ENCODE measurements around the gene KCNQ1.
A peak's percentile ranks its signal among the peaks of the same experiment; 100 is the strongest.

Gene KCNQ1

DNA sequence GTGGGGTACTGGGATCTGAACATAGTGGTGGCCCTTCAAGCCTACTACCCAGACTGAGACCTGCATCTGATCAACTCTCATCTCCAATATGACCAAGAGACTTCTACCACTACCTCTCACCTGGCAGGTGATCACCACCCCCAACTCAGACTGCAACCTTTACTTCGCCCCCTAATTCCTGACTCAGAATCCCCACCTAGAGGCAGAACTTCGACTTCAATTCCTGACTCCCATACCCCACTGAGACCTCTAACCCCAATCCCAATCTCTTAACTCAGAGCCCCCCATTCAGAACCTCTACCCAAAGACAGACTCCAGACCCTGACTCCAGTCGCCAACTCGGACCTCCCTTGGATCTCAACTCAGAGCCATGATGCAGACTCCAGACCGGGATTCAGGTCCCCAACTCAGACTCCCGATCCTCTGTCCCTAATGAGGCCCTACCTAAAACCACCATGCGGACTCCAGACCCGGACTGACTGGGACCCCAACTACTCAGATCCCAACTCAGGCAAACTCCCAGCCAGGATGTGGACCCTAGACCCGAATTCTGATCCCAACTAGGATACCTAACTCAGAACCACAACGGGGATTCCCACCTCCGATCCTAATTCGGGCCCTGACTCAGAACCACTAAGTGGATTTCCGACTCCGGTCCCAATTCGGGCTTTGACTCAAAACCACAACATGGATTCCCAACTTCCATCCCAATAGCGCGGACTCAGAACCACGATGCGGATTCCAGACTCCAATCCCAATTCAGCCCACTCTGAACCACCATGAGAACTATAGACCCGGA, 253.8 kb downstream of the KCNQ1 start:
- DNase-seq (ENCODE audit: low read depth) = no peak

DNA sequence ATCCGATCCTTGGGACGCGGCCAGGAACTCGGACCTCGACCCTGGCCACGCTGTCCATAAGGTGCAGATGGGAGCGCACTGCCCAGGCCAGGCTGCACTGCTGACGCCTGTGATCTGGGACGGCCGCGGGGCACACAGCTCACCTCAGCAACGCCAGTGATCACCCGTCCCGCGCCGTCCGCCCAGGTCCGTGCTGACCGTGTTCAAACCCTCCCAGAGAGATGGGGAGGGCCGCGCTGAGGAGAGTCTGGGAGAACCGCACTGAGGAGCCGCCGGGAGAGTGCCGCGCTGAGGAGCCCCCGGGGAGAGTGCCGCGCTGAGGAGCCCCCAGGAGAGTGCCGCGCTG, 254.3 kb downstream of the KCNQ1 start:
- no peak for DNase-seq (ENCODE audit: low read depth)

DNA sequence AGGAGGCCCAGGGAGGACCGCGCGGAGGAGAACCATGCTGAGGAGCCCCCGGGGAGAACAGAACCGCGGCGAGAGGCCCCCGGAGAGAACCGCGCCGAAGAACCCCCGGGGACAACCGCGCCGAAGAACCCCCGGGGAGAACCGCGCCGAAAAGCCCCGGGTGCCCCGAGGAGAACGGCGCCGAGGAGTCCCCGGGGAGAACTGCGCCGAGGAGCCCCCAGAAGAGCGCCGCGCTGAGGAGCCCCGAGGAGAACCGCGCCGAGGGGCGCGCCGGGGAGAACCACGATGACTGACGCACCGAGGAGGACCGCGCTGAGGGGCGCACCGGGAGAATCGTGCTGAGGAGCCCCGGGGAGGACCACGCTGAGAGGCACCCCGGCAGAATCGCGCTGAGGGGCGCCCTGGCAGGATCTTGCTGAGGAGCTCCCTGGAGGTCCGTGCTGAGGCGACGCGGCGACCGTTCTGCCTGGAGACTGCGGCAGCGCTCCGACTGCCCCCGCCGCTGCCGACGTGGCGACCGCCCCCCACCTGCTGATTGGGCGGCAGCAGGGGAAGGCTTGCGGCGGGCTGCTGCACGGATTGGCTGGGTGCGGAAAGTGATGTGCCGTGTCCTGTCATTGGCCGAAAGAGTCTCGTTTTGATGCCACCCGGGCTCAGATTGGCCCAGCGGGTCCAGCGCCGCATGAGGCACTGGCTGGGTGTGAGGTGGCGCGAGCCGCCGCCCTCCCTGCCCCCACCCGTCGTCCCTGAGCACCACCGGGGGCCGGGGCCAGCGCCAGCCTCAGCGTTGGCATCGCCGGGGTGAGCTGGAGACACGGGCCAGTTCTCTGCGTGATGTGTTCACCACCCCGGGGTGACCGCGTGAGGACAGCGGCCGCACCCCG, 255.0 kb downstream of the KCNQ1 start, which contains the start of gene KCNQ1OT1:
KCNQ1OT1 (minus strand) TSS at position 464 of the 884 bp plus-strand sequence.
- peak; percentile 79 for DNase-seq (ENCODE audit: low read depth)

DNA sequence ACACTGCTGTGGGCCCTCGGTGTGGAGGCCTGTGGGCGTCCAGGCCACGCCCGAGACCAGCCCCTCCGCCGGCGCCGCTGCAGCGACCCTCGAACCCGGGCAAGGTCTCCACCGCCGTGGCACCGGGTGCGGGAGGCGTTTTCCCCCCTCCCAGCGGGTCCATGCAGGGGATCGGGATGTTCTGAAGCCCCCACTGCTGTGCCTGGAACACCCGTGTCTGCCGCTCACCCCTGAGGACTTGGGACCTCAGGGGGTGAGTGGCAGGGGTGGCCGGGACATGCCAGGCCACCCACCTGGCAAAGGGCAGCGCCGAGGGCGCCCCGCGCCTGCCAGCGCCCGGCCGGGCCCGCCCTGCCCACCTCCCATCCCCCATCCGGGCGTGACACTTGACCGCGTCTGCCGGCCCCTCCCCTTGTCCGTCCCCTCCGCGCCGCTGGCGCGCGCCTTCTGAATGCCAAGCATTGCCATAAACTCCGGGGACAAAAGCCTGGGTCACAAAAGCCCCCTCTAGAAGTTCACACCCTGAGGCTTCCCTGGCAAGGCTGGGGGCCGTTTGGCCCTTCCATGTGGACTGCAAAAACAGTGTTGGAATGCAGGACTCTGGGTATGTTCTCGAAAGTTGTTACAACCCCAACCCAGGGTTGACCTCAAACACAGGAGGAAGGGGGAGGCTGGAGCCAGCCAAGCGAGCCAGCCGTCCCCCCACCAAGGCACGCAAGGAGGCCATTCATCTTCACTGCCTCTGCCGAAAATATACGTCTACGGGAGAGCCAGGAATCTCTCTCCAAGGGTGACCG, 255.8 kb downstream of the KCNQ1 start:
- DNase-seq (ENCODE audit: low read depth) = no peak

DNA sequence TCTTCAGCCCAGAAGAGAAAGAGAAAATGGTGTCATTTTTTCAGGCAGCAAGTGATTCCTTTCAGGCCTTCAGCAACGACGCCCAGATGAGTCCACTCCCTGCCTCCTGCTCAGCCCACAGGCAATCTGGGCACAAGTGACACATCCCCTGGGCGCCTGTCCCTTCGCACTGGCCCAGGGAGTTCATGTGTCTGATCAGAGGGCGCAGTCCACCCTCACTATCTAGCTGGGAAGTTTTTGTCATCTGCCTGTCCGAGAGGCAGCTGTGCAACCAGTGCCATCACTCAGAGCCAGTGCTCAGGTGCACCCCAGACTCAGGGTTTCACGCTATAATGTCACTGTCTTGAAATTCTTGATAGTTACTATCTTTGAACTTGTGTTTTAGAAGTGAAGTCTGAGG, 256.4 kb downstream of the KCNQ1 start:
- DNase-seq (ENCODE audit: low read depth) = no peak

DNA sequence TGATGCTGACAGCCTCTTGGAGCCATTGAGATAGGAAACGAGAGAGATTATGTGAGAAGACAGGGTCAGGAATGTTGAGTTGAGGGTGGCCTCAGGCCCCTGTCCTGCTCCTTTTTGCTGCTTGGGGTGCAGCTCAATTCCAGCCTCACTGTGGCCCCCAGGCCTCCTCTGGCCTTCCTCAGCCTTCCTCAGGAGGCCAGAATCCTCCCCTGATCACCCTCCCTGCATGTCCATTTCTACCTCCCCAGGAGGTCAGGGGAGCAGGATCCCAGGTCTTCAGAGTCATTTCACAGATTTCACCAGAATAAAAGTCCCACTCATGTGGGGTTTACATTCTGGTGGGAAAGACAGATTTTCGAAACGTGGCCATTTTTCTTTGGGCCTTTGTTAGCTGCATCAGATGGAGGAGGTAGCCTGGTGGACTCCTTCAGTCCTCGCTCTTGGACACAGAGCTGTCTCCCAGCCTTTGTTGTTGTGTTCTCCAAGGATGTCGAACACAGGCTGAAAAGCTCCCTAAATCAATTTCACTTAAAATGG, 257.2 kb downstream of the KCNQ1 start:
- DNase-seq (ENCODE audit: low read depth) = no peak

DNA sequence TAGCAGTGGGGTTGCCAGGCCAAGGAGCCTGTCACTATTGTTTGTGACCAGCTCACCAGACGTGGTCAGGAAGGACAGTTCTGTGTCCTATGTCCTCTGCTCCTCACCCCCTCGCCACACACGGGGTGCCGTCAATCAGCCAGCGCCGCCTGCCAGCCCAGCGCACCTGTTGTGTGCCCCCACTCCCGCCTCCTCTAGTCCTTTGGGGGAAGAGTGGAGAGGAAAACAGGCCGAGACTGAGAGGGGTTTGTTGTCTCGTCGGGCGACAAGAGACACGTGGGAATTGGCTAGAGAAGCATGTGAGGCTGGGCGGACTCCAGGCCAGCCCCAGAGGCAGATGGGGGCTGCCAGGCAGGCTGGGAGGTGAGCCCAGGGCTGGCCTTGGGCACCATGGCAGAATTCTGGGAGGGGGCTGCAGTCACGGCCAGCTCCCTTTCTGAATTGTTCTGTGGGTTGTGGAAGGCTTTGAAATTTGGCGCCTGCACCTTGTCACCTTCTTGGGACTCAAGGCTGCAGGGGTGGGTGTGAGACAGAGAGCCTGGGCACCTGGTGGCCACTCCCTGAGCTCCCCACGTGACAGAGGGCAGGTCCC, 258.1 kb downstream of the KCNQ1 start:
- no peak for DNase-seq (ENCODE audit: low read depth)

DNA sequence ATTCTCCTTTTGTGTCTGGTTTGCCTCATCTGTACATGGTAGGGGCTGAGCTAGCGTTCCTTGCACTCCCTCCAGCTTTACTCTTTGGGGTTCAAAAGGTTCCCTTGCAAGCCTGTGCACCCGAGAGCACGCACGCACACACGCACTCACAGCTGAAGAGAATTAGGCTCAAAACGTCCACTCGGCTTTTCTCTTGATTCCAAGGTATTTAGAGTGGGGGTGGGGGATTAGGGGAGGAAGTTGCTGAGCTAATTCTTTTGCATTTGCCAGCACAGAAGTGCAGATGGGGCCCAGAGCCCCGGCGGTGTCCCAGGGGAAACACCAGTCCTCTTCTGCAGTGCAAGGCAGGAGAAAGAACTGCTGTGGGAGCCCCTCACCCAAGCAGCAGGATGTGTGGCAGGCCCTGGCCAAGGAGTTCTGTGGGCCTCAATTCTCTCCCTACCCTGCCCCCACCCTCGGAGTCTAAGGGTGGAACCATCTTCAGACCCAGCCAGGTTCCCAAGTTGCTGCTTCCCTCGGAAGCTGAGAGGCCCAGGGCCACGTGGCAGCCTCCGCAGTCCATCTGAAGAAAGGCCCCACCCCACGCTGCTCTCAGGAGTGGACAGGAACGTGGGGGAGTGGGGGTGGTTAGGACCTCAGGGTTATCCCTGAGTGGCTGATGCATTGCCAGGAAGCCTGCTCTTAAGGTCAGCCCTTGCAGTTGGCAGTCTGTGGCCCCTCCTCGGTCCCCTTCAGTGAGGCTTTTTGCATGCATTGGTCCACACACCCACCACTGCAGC, 258.7 kb downstream of the KCNQ1 start:
- no peak for DNase-seq (ENCODE audit: low read depth)

DNA sequence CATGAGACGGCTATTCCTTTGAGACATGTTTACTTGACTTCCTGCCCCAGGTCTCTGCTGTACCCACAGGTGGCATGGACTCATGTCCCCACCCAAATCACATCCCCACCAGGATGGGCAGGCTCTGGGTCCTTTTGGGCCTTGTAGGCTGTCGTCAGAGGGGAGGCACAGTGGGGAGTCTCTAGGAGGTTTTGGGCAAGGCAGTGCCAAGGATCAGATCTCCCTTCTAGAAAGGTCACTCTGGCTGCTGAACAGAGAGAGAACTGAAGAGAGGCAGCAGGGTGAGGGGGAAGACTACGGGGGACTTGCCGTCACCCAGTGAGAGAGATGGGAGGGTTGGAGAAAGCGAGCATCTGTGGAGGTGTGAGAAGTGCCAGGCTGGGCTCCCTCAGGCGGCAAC, 259.5 kb downstream of the KCNQ1 start:
- DNase-seq (ENCODE audit: low read depth) = no peak

DNA sequence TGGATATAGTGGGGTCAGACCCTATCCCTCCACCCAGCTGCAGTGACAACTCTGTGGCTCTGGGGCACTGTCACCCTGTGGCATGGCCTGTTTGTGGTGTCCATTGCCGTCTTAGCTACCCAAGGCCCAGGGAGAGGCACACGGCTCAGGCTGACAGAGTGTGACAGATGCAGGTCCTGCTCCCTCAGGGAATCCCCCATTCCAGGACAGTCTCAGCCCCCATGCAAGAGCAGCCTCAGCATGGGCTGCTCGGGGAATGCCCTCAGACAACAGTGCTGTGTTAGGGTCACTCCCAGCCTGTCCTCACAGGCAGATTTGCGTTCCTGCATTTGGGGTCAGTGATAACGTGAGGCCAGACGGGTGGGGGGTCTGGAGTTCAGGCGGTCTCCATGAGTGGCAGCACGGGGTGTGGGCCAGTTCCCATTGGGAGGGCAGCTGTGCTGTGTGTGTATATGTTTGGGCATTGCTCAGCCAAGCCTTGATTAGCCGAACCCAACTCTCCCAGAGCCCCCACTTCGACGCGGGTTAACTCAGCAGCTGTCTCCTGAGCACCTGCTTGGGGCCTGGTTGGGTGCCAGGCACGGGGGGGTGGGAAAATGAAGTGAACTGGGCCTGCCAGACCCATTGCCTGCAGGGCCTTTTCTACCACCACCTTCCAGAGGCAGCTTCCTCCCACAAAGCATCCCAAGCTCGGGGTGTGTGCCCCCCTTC, 260.2 kb downstream of the KCNQ1 start:
- no peak for DNase-seq (ENCODE audit: low read depth)

DNA sequence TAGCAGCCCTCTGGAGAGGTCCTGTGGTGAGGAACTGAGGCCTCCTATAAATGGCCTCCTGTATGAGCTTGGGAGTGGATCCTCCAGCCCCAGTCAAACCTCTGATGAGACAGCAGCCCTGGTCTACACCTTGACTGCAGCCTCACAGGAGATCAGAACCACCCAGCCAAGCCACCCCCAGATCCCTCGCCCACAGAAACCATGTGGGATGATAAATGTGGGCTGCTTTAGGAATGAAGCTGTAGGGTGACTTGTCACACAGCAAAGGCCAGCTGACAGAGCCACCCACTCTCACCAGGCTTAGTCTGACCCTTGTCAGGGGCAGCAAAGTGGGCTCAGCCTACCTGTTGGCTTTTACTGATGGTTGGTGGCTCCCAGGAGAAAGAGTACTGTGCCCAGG, 261.5 kb downstream of the KCNQ1 start:
- no peak for DNase-seq (ENCODE audit: low read depth)

DNA sequence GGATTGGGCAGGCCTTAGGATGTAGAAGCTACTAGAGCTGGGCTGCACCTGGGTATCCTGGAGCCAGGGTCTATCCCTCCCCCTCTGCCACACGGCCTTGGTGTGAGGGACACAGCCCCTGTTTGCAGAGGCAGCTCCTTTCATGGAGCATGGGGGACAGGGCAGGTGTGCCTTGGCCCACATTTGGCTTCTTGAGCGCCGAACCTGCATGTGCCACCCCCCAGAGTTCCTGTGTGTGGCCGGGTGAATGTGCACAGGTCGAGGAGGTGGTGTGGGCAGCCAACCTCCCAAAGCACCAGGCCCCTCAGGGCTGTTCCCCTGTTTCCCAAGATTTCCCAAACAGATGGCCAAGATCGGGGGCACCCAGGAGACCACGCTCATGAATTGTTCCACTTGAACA, 262.9 kb downstream of the KCNQ1 start:
- no peak for DNase-seq (ENCODE audit: low read depth)

DNA sequence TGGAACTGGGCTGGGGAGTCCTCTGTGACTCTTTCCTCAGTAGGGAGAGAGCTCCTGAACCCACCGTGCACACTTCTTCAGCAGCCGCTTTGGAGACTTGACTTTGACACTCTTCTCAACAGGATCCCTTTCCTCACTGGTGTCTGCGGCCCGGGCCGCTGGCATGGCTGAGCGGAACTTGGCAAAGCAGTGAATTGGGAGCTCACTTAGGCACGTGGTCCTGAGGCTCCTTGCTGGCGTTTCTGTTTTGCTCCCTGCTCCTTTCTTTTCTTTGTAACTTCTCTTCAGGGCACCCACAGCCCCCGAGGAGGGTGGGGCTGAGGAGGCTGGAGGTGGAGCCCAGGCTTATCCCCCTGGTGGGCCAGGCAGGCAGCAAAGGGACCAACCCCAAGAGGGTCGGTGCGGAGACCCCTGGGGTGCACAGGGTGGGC, 263.4 kb downstream of the KCNQ1 start:
- no peak for DNase-seq (ENCODE audit: low read depth)

DNA sequence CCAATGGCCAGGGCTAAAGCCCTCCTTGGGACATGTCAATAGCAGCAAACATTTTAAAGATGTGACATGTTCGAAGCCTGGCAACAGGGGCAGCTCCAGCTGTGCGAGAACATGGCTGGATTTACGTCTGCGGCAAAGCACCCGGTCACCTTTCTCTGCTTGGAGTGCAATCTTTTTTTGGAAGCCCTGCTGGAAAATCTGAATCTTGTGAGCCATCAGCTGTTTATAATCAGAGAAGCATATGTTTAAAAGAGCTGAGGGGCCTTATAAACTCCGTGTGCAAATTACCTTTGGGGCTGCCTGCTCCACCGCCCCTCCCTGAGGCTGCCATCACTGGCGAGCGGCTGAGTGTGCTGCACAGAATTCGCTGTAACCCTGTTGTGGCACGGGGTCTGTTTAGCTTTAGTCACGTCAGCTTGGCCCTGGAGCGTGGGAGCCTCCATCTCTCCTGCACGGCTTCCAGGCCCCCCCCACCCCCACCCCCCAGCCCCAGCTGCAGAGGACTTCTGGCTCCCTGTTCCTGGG, 264.0 kb downstream of the KCNQ1 start:
- DNase-seq (ENCODE audit: low read depth) = no peak

DNA sequence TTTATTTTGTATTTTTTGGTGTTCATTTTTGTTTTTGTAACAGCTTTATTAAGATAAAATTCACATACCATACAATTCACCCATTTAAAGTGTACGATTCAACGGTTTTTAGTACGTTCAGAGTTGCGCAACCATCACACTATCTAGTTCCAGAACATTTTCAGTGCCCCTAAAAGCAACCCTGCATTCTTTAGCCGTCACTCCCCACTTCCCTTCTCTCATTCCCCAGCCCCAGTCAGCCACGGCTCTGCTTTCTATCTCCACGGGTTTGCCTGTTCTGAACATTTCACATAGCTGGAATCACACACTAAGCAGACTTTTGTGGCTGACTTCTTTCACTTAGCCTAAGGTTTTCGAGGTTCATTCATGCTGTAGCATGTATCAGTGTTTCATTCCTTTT, 264.6 kb downstream of the KCNQ1 start:
- no peak for DNase-seq (ENCODE audit: low read depth)

DNA sequence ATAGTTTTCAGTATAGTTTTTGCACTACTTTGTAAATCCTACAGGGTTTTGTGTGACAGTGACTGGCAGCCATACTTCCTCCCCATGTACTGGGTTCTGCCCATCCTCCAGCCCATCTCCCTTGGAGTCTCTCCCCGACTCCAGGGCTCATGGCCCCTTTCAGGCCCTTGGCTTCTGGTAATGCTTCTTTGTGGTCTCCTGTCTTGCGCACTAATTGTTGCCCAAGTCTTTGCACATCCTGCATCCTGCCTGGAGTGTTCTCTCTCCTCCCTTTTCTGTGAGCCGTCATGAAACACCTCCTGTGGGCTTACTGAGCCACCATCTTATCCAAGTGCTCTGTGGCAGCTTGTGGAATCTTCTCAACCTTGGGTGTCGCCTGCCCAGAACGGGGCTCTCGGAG, 266.4 kb downstream of the KCNQ1 start:
- DNase-seq (ENCODE audit: low read depth) = no peak

DNA sequence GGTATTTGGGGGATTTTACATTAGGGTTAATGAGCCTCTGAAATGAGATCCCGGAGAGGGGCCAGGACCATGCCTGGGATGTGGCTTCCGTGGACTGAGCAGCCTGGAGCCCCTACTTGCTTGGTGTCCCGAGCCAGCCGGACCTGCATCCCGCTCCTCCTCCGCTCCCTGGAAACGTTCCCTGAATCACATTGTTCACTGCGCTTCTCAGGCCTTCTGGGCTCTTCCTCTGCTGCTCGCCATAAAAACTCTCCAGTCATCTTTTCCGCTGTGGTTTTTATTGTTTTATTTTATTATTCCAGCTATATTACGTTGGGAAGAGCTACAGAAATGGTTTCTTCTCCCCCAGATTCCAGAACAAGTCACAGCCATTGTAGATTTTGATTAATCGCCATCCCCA, 268.3 kb downstream of the KCNQ1 start:
- no peak for DNase-seq (ENCODE audit: low read depth)

DNA sequence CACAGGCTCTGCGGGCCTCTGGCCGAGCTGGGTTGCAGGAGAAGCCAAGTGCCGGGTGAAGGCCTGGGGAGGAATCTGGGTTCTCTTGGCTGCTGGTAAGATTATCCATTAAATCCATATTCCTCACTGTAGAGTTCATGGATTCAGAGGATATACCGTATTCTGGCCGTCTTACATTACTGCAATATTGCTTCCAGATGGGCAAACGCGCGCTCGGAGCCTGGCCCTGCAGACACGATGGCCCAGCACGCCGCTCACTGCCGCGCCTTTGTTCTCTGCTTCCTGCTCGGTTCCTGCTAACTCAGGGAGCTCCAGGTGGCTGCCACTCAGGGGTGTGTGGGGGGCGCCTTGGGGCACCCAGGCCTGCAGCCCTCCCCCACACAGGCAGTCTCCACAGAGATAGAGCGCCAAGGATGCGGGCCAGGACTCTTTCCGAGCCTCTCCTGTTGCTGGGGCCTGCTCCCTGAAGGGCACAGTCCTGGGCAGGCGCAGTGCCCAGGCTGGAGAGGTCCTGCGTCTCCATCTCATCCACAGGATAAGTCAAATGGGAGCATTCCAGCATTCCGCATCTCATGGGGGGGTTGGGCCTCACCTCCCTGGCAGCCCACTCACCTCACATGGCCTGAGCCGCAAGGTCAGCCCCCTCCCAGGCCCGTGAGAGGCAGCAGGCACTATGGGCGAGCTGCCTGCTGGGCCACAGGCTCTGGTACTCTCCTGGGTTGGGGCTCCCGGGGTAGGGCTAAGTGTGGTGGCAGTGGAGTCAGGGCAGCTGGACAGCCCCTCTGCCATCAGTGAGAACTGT, 269.1 kb downstream of the KCNQ1 start:
- no peak for DNase-seq (ENCODE audit: low read depth)

DNA sequence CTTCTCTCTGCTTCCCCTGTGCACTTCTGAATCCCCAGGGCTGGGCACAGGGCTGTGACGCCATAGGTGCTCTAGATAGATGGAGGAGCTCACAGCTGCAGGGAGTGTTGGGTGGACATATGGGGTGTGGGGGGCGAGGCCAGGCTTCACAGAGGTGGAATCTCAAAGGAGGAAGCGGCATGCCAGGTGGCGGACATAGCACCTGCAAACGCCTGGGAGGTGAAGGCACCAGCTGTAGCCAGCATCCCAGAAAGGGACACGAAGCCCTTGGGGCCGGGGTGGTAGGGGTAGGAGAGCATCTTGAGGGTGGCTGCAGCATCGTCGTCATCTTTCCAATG, 269.6 kb downstream of the KCNQ1 start:
- no peak for DNase-seq (ENCODE audit: low read depth)

All from activated T-helper 1 cell treated with Interleukin-2 at 50 U/mL for 16 hours (primary cell).